PC-3 (cell line): Measurements from ENCODE around the gene PDLIM7. TPM values are rescaled to one million over a fixed set of nuclear protein-coding genes. Genes with fewer than 3 reads are reported as not detected.

Experiments
- ATAC-seq: fragments of 200-7000 bp; cut with Tn5 transposase; 2 replicates; pipeline ENCODE4 v1.9.1; 2020; ENCODE audit warnings: mild to moderate bottlenecking, moderate library complexity
- BruUV-seq: library from RNA; stranded (reverse); fragments of 400-500 nt; replicated peaks from 2 replicates; lab custom pipeline; 2021; lab: Mats Ljungman, UMichigan
- CTCF ChIA-PET: fragments of 300-600 bp; sonication (Branson Sonifier 250); formaldehyde crosslinking; loops from one replicate; lab custom pipeline; 2022; ENCODE audit warnings: antibody characterized with exemption; lab: Charles Lee
- POLR2A ChIA-PET: fragments of 300-600 bp; sonication (Branson Sonifier 250); formaldehyde crosslinking; loops from one replicate; lab custom pipeline; 2022; ENCODE audit warnings: antibody characterized with exemption; ENCODE audit not compliant: unreplicated experiment; lab: Charles Lee
- DNase-seq: peaks from one replicate; pipeline ENCODE4 v3.0.0-alpha.2; 2015
- H2AFZ ChIP-seq: fragments of 300-600 bp; sonication (generic); 2 replicates; pipeline ENCODE4 v1.6.0; 2016; ENCODE audit warnings: antibody characterized with exemption, low read length
- H3F3A ChIP-seq: fragments of 300-600 bp; sonication (generic); one replicate; pipeline ENCODE4 v1.6.0; 2017; ENCODE audit warnings: antibody characterized with exemption, low read length, control low read depth, mild to moderate bottlenecking; ENCODE audit not compliant: unreplicated experiment
- H3K27ac ChIP-seq: fragments of 300-600 bp; sonication (generic); 2 replicates; pipeline ENCODE4 v1.5.1; 2016; ENCODE audit warnings: mild to moderate bottlenecking, low read length
- H3K27me3 ChIP-seq: fragments of 300-600 bp; sonication (generic); 2 replicates; pipeline ENCODE4 v1.6.1; 2016; ENCODE audit warnings: low read length, mixed read lengths
- H3K36me3 ChIP-seq: fragments of 300-600 bp; sonication (generic); 2 replicates; pipeline ENCODE4 v1.6.1; 2016; ENCODE audit warnings: low read depth, mixed run types, low read length, mixed read lengths
- H3K4me1 ChIP-seq: fragments of 300-600 bp; sonication (generic); 2 replicates; pipeline ENCODE4 v1.5.1; 2016; ENCODE audit warnings: low read length; ENCODE audit not compliant: insufficient read depth
- H3K4me2 ChIP-seq: fragments of 300-600 bp; sonication (generic); 2 replicates; pipeline ENCODE4 v1.6.0; 2016; ENCODE audit warnings: low read length
- H3K4me3 ChIP-seq: fragments of 300-600 bp; sonication (generic); 2 replicates; pipeline ENCODE4 v1.5.1; 2016; ENCODE audit warnings: mild to moderate bottlenecking, low read length, mixed read lengths
- H3K79me2 ChIP-seq: fragments of 300-600 bp; sonication (generic); 2 replicates; pipeline ENCODE4 v1.6.1; 2017; ENCODE audit warnings: low read length, mixed read lengths
- H3K9ac ChIP-seq: fragments of 300-600 bp; sonication (generic); 2 replicates; pipeline ENCODE4 v1.6.0; 2016; ENCODE audit warnings: mild to moderate bottlenecking, low read length
- H3K9me2 ChIP-seq: fragments of 300-600 bp; sonication (generic); replicated peaks from 2 replicates; pipeline ENCODE4 v1.6.1; 2016; ENCODE audit warnings: mixed run types, low read length, mixed read lengths
- H3K9me3 ChIP-seq: fragments of 300-600 bp; sonication (generic); 2 replicates; pipeline ENCODE4 v1.6.1; 2016; ENCODE audit warnings: low read length, mixed read lengths
- H4K20me1 ChIP-seq: fragments of 300-600 bp; sonication (generic); 2 replicates; pipeline ENCODE4 v1.6.1; 2016; ENCODE audit warnings: low read length, mixed read lengths
- intact Hi-C: fragments of 100-400 bp; cut with micrococcal nuclease; formaldehyde crosslinking; loops from 2 replicates; pipeline ENCODE4 v1.9.0; 2023
- total RNA-seq: library from RNA; depleted of rRNA; stranded (reverse); fragments of >200 nt; gene quantifications from 2 replicates; pipeline ENCODE4 v1.2.3, GENCODE V29; 2014; rRNA removed
- TF ChIP-seq, protein P1 (sequence below): fragments of 300-600 bp; sonication (generic); conservative IDR thresholded peaks from 2 replicates; pipeline ENCODE4 v1.5.1; 2017; ENCODE audit warnings: antibody characterized with exemption, low read depth, mild to moderate bottlenecking, low read length

The PDLIM7 gene
- total RNA-seq, 1 experiment from 2014 or later: 159 TPM

DNA sequence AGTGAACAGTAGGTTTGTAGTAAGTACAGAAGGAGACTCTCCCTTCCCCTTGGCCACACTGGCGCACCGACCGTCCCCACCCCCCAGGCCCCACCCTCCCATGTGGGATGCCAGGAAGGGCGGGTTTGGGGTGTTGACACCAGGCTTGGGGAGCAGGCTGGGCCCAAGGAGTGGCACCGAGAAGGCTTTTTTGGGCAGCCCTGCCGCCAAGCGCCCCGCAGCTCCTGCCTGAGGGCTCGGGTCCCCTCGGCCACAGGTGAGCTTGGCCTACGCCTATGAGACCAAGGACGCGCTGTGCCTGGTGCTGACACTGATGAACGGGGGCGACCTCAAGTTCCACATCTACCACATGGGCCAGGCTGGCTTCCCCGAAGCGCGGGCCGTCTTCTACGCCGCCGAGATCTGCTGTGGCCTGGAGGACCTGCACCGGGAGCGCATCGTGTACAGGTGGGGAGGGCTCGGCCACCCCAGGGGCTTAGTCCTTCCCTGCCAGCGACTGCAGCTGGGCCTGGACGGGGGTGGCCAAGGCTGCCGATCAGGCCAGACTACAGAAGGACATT, 63.7 kb downstream of the PDLIM7 start:
- Histone ChIP-seq H3F3A (no peaks in the 10 kb centered on the region), H3K36me3 (peaks cover 15% of the 10 kb centered on the region; the same call in 1 of the 2 replicates), H2AFZ (no peak overlapping the region), H3K9me3 (no peaks in the 10 kb centered on the region), H3K4me1 (no peaks in the 10 kb centered on the region), H3K9ac (no peak overlapping the region), H3K4me3 (no peak overlapping the region), H3K79me2 (peaks cover 10% of the 10 kb centered on the region), H3K9me2 (no peaks in the 10 kb centered on the region), H3K4me2 (no peak overlapping the region), H3K27me3 (no peaks in the 10 kb centered on the region), H4K20me1 (no peaks in the 10 kb centered on the region), H3K27ac (no peak overlapping the region)
- ChIA-PET CTCF (no interaction called here), POLR2A (no interaction called here)
- intact Hi-C loops: no loop called here
- no peak for DNase-seq
- TF ChIP-seq, protein P1, sequence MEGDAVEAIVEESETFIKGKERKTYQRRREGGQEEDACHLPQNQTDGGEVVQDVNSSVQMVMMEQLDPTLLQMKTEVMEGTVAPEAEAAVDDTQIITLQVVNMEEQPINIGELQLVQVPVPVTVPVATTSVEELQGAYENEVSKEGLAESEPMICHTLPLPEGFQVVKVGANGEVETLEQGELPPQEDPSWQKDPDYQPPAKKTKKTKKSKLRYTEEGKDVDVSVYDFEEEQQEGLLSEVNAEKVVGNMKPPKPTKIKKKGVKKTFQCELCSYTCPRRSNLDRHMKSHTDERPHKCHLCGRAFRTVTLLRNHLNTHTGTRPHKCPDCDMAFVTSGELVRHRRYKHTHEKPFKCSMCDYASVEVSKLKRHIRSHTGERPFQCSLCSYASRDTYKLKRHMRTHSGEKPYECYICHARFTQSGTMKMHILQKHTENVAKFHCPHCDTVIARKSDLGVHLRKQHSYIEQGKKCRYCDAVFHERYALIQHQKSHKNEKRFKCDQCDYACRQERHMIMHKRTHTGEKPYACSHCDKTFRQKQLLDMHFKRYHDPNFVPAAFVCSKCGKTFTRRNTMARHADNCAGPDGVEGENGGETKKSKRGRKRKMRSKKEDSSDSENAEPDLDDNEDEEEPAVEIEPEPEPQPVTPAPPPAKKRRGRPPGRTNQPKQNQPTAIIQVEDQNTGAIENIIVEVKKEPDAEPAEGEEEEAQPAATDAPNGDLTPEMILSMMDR: no peak
- no peak for ATAC-seq
- no TSS peak for BruUV-seq

Other genes with a start within 250 kb of the PDLIM7 start
- 40.3 and 41.1 TPM in 2 replicates for gene RAB24, start 193.9 kb downstream of the PDLIM7 start, total RNA-seq
- gene PRELID1, start 193.8 kb downstream of the PDLIM7 start, total RNA-seq: 496 and 505 TPM in 2 replicates
- gene MXD3, start 185.7 kb downstream of the PDLIM7 start, total RNA-seq: 45.7 and 55.1 TPM in 2 replicates
- gene LMAN2, start 145.9 kb downstream of the PDLIM7 start, total RNA-seq: 310 and 369 TPM in 2 replicates
- gene RGS14, start 139.7 kb downstream of the PDLIM7 start, total RNA-seq: 32.3 TPM in 2 replicates
- 0.07 and 0.12 TPM in 2 replicates for gene SLC34A1, start 113.2 kb downstream of the PDLIM7 start, total RNA-seq
- not detected in 2 replicates for gene PFN3, start 96.9 kb downstream of the PDLIM7 start, total RNA-seq
- 31.0 and 36.8 TPM in 2 replicates for gene F12, start 88.0 kb downstream of the PDLIM7 start, total RNA-seq
- 69.9 and 88.8 TPM in 2 replicates for gene GRK6, start 70.9 kb downstream of the PDLIM7 start, total RNA-seq
- gene PRR7, start 50.8 kb downstream of the PDLIM7 start, total RNA-seq: 40.6 and 47.2 TPM in 2 replicates
- 127 and 207 TPM in 2 replicates for gene DBN1, start 24.0 kb downstream of the PDLIM7 start, total RNA-seq
- gene DOK3, start 12.2 kb upstream of the PDLIM7 start, total RNA-seq: 6.2 and 11.7 TPM in 2 replicates
- gene DDX41, start 19.4 kb upstream of the PDLIM7 start, total RNA-seq: 260 and 318 TPM in 2 replicates
- 33.9 and 41.1 TPM in 2 replicates for gene FAM193B, start 57.0 kb upstream of the PDLIM7 start, total RNA-seq
- gene TMED9, start 94.6 kb upstream of the PDLIM7 start, total RNA-seq: 217 and 261 TPM in 2 replicates
- gene B4GALT7, start 102.5 kb upstream of the PDLIM7 start, total RNA-seq: 33.8 and 41.6 TPM in 2 replicates